Measurements from ENCODE around the gene CFB.

GRCh38 chr6:31969712-31970603 lies 24.1 kb downstream of the CFB start:
- TF ChIP-seq, protein P1, sequence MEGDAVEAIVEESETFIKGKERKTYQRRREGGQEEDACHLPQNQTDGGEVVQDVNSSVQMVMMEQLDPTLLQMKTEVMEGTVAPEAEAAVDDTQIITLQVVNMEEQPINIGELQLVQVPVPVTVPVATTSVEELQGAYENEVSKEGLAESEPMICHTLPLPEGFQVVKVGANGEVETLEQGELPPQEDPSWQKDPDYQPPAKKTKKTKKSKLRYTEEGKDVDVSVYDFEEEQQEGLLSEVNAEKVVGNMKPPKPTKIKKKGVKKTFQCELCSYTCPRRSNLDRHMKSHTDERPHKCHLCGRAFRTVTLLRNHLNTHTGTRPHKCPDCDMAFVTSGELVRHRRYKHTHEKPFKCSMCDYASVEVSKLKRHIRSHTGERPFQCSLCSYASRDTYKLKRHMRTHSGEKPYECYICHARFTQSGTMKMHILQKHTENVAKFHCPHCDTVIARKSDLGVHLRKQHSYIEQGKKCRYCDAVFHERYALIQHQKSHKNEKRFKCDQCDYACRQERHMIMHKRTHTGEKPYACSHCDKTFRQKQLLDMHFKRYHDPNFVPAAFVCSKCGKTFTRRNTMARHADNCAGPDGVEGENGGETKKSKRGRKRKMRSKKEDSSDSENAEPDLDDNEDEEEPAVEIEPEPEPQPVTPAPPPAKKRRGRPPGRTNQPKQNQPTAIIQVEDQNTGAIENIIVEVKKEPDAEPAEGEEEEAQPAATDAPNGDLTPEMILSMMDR (IDR thresholded peaks at IDR 0.05; ENCODE audit: insufficient read depth, low read depth, low read length) = no peak
- no peak for TF ChIP-seq EZH2 (IDR thresholded peaks at IDR 0.05; ENCODE audit: insufficient read depth, low read length)
